Activated CD4-positive, alpha-beta T cell treated with anti-CD3 and anti-CD28 coated beads for 36 hours (primary cell): ENCODE data around the gene NAB2. TPM values are rescaled to one million over a fixed set of nuclear protein-coding genes. Genes with fewer than 3 reads are reported as not detected.

Experiments
- ATAC-seq: fragments of 200-7000 bp; cut with Tn5 transposase; one replicate; pipeline ENCODE4 v1.10.0; 2021; ENCODE audit warnings: mild to moderate bottlenecking, moderate library complexity
- CTCF ChIA-PET: fragments of 350-600 bp; sonication (Branson Sonifier 250); formaldehyde crosslinking; loops from one replicate; lab custom pipeline; 2021; ENCODE audit warnings: antibody characterized with exemption; lab: Charles Lee
- POLR2A ChIA-PET: fragments of 350-600 bp; sonication (Branson Sonifier 250); formaldehyde crosslinking; loops from one replicate; lab custom pipeline; 2021; ENCODE audit warnings: antibody characterized with exemption, inconsistent platforms; lab: Charles Lee
- DNase-seq: peaks from one replicate; pipeline ENCODE4 v3.0.0-alpha.2; 2020
- H3K27ac Mint-ChIP-seq: one replicate; pipeline ENCODE4 v1.8.0; 2021; ENCODE audit warnings: mixed read lengths
- H3K27me3 Mint-ChIP-seq: one replicate; pipeline ENCODE4 v1.8.0; 2021; ENCODE audit warnings: mixed read lengths
- H3K36me3 Mint-ChIP-seq: one replicate; pipeline ENCODE4 v1.8.0; 2021; ENCODE audit warnings: low read depth, mixed read lengths
- H3K4me1 Mint-ChIP-seq: one replicate; pipeline ENCODE4 v1.8.0; 2021; ENCODE audit warnings: mixed read lengths
- H3K4me3 Mint-ChIP-seq: one replicate; pipeline ENCODE4 v1.8.0; 2021; ENCODE audit warnings: mild to moderate bottlenecking, moderate library complexity, mixed read lengths
- H3K9me3 Mint-ChIP-seq: one replicate; pipeline ENCODE4 v1.8.0; 2021; ENCODE audit warnings: low read depth, mixed read lengths
- intact Hi-C, 2 experiments: fragments of 100-400 bp; cut with DNase I in 1 of 2; cut with micrococcal nuclease in 1 of 2; formaldehyde crosslinking; loops; one replicate each; pipeline versions ENCODE4 v1.14.2 to v1.15.1; 2022 to 2024; cut with DNase I, micrococcal nuclease
- total RNA-seq, 2 experiments: library from RNA; stranded (reverse); gene quantifications; one replicate each; pipeline ENCODE4 v1.2.3, GENCODE V29; 2021

NAB2 gene
- total RNA-seq, 2 experiments from 2014 or later: 46.8 to 48.6 TPM

GRCh38 chr12:57126561-57126960, 37.6 kb downstream of the NAB2 start:
- Mint-ChIP-seq H3K36me3 (peaks cover 5% of the 10 kb centered on the region), H3K9me3 (peaks cover 9% of the 10 kb centered on the region), H3K27ac (no peak overlapping the region), H3K4me3 (peak overlapping the region; percentile 77), H3K27me3 (peaks cover 9% of the 10 kb centered on the region), H3K4me1 (peaks cover 28% of the 10 kb centered on the region)
- CTCF ChIA-PET: interaction anchor here (0.7 to 9.7 kb wide), 9 partner anchors 10 to 122 kb away, joined by 3 to 156 read pairs (median 5); partner anchors contain the start of gene STAT6
- DNase-seq (no peak), ATAC-seq (no peak)
- POLR2A ChIA-PET: interaction anchor here (2.2 kb wide), 1 partner anchor 15 kb away, joined by 15 read pairs; the partner anchor contains the start of gene STAT6
- intact Hi-C loops: loop anchor here in 1 of 2 experiments (5.0 kb wide), 1 partner anchor 101 kb away; the partner anchor contains the start of gene SHMT2

DNA sequence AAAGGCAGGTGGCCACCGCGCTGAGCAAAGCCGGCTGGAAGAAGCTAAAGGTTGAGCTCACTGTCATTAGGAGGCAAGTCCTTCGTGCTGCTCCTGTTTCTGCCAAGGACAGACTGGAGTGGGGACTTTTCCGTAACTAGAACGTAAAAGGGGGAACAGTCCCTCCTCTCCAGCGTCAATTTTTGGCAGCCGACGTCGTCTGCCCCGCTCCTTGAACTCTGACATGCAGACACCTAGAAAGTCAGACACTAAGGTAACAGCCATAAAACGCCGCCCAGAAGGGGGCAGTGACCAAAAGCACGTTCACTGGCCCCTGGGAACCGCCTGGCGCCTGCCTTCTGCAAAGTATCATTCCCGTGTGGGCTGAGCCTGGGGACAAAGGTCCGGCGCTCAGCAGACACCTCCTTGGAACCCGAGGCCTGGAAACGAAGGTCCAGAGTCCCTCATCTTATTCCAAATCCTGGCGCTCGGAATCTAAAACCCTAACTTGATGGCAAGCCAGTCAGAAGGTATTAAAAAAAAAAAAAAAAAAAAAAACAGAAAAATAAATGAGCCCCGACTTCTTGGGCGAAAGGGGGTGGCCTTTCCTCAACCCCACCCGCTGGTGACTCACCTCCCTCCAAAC, 38.3 kb downstream of the NAB2 start:
- H3K4me3 Mint-ChIP-seq: peak overlapping the region; percentile 77
- ChIA-PET POLR2A (interaction anchor here (0.6 to 2.2 kb wide), 2 partner anchors 16 to 402 kb away, joined by 3 to 15 read pairs; partner anchors contain the start of gene STAT6), CTCF (interaction anchor here (0.6 to 9.7 kb wide), 8 partner anchors 12 to 122 kb away, joined by 3 to 156 read pairs (median 4); partner anchors contain the start of gene STAT6)
- peaks cover 5% of the 10 kb centered on the region for H3K36me3 Mint-ChIP-seq
- peaks cover 9% of the 10 kb centered on the region for H3K9me3 Mint-ChIP-seq
- no peak overlapping the region for H3K27ac Mint-ChIP-seq
- intact Hi-C loops: loop anchor here in 1 of 2 experiments (5.0 kb wide), 1 partner anchor 100 kb away; the partner anchor contains the start of gene SHMT2
- DNase-seq (peak; percentile 78), ATAC-seq (peak; percentile 40)
- peaks cover 28% of the 10 kb centered on the region for H3K4me1 Mint-ChIP-seq
- peaks cover 9% of the 10 kb centered on the region for H3K27me3 Mint-ChIP-seq

DNA sequence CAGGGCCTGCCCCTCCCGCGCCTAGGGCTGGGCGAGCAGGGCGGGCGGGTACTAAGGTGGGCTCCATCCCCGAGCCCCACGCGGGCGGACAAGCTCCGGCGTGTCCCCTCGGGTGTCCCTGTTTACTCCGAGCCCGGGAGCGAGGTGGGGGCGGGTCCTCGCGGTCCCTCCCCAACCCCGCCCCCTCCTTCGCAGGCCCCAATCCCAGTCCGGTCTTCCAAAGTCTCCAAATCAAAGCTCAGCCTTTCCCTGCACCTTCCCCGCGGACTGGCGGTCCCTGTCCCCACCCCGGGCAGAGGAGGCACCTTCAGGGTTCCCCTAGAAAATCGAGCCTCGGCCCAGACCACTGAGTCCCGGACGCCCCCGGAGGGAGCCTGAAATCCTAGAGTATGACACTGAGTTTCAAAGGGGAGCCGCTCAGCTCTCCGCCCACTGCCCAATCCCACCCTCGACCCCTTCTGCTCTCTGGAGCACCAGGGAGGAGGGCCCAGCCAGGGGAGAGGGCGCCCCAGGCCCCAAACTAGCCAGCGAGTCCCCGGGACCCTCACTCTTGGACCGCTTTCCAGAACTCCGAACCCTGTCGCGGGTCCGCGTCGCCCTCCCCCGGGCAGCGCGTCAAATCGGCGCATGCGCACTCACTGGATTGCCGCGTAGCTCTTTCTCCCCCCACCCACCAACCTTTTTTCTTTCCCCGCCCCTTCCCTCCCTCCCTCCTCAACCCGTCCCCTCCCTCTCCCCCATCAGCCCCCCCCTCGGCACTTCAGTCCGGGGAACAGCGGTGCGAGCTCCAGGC, 39.0 kb downstream of the NAB2 start, which contains the start of gene LRP1:
Gene LRP1 (plus strand): TSS at position 758 of the 793 bp plus-strand sequence. CDS start 482 bp downstream, outside the sequence.
- intact Hi-C loops: loop anchor here in 1 of 2 experiments (1.0 to 5.0 kb wide), 2 partner anchors 16 to 99 kb away; partner anchors contain the start of gene SHMT2

GRCh38 chr12:57128519-57129247, 39.8 kb downstream of the NAB2 start:
- intact Hi-C loops: loop anchor here in 1 of 2 experiments (1.0 to 5.0 kb wide), 2 partner anchors 16 to 99 kb away; partner anchors contain the start of gene SHMT2
- ATAC-seq (no peak), DNase-seq (no peak)
- peaks cover 6% of the 10 kb centered on the region for H3K9me3 Mint-ChIP-seq
- ChIA-PET CTCF (interaction anchor here (0.5 to 9.7 kb wide), 8 partner anchors 17 to 127 kb away, joined by 3 to 156 read pairs (median 6); partner anchors contain the start of gene STAT6), POLR2A (interaction anchor here (0.5 to 2.2 kb wide), 3 partner anchors 17 to 439 kb away, joined by 3 to 15 read pairs (median 3); partner anchors contain the start of gene STAT6)
- H3K4me3 Mint-ChIP-seq: peak overlapping the region; percentile 77
- peaks cover 28% of the 10 kb centered on the region for H3K4me1 Mint-ChIP-seq
- no peak overlapping the region for H3K27ac Mint-ChIP-seq
- peaks cover 8% of the 10 kb centered on the region for H3K27me3 Mint-ChIP-seq
- H3K36me3 Mint-ChIP-seq: peaks cover 4% of the 10 kb centered on the region

More for the DNA sequence above, 39.0 kb downstream of the NAB2 start, which contains the start of gene LRP1:
- peak; percentile 85 for DNase-seq
- ChIA-PET POLR2A (interaction anchor here (0.5 to 2.2 kb wide), 4 partner anchors 17 to 438 kb away, joined by 3 to 15 read pairs (median 3); partner anchors contain the start of gene STAT6), CTCF (interaction anchor here (0.9 to 9.7 kb wide), 7 partner anchors 16 to 126 kb away, joined by 3 to 156 read pairs (median 7); partner anchors contain the start of gene STAT6)
- Mint-ChIP-seq H3K4me1 (peaks cover 28% of the 10 kb centered on the region), H3K36me3 (peaks cover 5% of the 10 kb centered on the region), H3K27me3 (peaks cover 9% of the 10 kb centered on the region), H3K4me3 (peak within 1 kb of the TSS; percentile 77), H3K27ac (no peak within 1 kb of the TSS), H3K9me3 (peaks cover 9% of the 10 kb centered on the region)
- ATAC-seq: peak; percentile 68

DNA sequence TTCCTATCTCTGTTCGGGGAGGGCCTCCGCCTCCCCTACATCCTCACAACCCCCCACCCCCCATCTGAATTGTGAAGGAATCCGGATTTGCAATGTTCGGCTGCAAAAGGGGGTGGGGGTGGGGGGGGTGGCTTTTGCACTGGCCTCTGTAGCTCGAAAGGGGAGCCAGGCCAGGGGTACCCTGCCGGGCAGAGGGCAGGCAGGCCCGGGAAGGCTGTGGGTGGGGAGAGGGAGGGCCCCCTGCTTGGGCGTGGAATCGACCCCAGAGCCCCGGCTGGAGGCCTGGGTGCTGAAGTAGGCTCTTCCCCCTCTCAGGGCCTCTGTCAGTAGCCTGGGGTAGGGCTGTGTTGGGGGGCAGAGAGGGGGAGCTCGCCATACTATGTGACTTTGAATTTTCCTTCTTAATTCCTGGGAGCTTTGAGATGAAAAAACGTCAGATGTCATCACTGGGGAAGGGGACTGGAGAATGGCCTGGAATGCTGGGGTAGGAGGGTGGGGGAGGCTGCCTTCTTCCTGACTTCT, 40.5 kb downstream of the NAB2 start:
- intact Hi-C loops: loop anchor here in 1 of 2 experiments (5.0 kb wide), 1 partner anchor 98 kb away; the partner anchor contains the start of gene SHMT2
- POLR2A ChIA-PET: no interaction called here
- peak overlapping the region; percentile 18 for H3K4me3 Mint-ChIP-seq

GRCh38 chr12:57129889-57130288, 41.0 kb downstream of the NAB2 start:
- no peaks in the 10 kb centered on the region for H3K9me3 Mint-ChIP-seq
- CTCF ChIA-PET: interaction anchor here (0.6 to 2.4 kb wide), 6 partner anchors 18 to 411 kb away, joined by 3 to 9 read pairs (median 4); partner anchors contain the start of gene STAT6
- DNase-seq: no peak
- no peak for ATAC-seq
- H3K27ac Mint-ChIP-seq: no peak overlapping the region
- POLR2A ChIA-PET: no interaction called here
- H3K36me3 Mint-ChIP-seq: no peaks in the 10 kb centered on the region
- peaks cover 3% of the 10 kb centered on the region for H3K27me3 Mint-ChIP-seq
- intact Hi-C loops: loop anchor here in 1 of 2 experiments (5.0 kb wide), 1 partner anchor 97 kb away; the partner anchor contains the start of gene SHMT2
- peak overlapping the region; percentile 18 for H3K4me3 Mint-ChIP-seq
- peaks cover 22% of the 10 kb centered on the region for H3K4me1 Mint-ChIP-seq

More for the DNA sequence above, 40.5 kb downstream of the NAB2 start:
- DNase-seq (no peak), ATAC-seq (no peak)
- Mint-ChIP-seq H3K4me1 (peaks cover 25% of the 10 kb centered on the region), H3K9me3 (no peaks in the 10 kb centered on the region), H3K27ac (no peak overlapping the region), H3K36me3 (no peaks in the 10 kb centered on the region), H3K27me3 (peaks cover 7% of the 10 kb centered on the region)
- CTCF ChIA-PET: interaction anchor here (0.6 to 2.4 kb wide), 4 partner anchors 18 to 411 kb away, joined by 3 to 9 read pairs (median 4); partner anchors contain the start of gene STAT6

DNA sequence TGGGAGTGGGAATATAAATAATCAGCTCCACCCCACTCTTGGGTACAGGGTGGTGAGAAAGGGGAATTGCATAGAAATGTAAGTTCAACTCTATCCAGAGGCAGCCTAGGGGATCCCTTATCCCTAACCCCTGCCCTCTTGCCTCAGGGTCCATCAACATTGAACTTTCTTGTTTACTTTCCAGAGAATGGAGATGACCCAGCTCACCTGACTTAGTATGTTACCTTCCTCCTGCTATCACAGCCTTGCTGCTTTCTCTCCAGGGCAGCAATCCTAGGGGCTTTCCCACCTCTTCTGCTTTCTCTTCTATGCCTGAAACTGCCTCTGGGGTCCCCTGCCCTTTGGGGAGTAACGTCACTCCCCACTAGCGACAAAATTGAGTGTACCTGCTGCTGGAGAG, 42.0 kb downstream of the NAB2 start:
- CTCF ChIA-PET: interaction anchor here (0.6 to 2.4 kb wide), 5 partner anchors 19 to 91 kb away, joined by 3 to 9 read pairs (median 4); partner anchors contain the start of gene STAT6
- intact Hi-C loops: no loop called here

GRCh38 chr12:57131896-57132744, 43.2 kb downstream of the NAB2 start:
- H3K9me3 Mint-ChIP-seq: no peaks in the 10 kb centered on the region
- CTCF ChIA-PET: interaction anchor here (0.6 to 1.0 kb wide), 6 partner anchors 9 to 143 kb away, joined by 3 to 5 read pairs (median 4); no protein-coding TSS in a partner anchor
- H3K27me3 Mint-ChIP-seq: peaks cover under 1% of the 10 kb centered on the region
- H3K4me1 Mint-ChIP-seq: peaks cover 19% of the 10 kb centered on the region
- intact Hi-C loops: no loop called here
- H3K36me3 Mint-ChIP-seq: no peaks in the 10 kb centered on the region
- no peak overlapping the region for H3K27ac Mint-ChIP-seq
- POLR2A ChIA-PET: no interaction called here
- ATAC-seq (no peak), DNase-seq (no peak)
- no peak overlapping the region for H3K4me3 Mint-ChIP-seq

More for the DNA sequence above, 42.0 kb downstream of the NAB2 start:
- no peak for ATAC-seq
- Mint-ChIP-seq H3K27me3 (peaks cover 2% of the 10 kb centered on the region), H3K4me1 (peaks cover 22% of the 10 kb centered on the region), H3K27ac (no peak overlapping the region), H3K9me3 (no peaks in the 10 kb centered on the region), H3K36me3 (no peaks in the 10 kb centered on the region), H3K4me3 (no peak overlapping the region)
- POLR2A ChIA-PET: no interaction called here
- DNase-seq: no peak

GRCh38 chr12:57133013-57133569, 44.2 kb downstream of the NAB2 start:
- no peaks in the 10 kb centered on the region for H3K27me3 Mint-ChIP-seq
- CTCF ChIA-PET: interaction anchor here (0.6 to 1.3 kb wide), 2 partner anchors 49 to 50 kb away, joined by 3 to 4 read pairs; no protein-coding TSS in a partner anchor
- no peak for ATAC-seq
- H3K36me3 Mint-ChIP-seq: no peaks in the 10 kb centered on the region
- no peaks in the 10 kb centered on the region for H3K9me3 Mint-ChIP-seq
- intact Hi-C loops: no loop called here
- H3K4me1 Mint-ChIP-seq: peaks cover 15% of the 10 kb centered on the region
- no peak overlapping the region for H3K27ac Mint-ChIP-seq
- DNase-seq: no peak
- H3K4me3 Mint-ChIP-seq: no peak overlapping the region
- POLR2A ChIA-PET: no interaction called here
